ENCODE measurements around the gene CSF1.

GRCh38 chr1:109912214-109912861 lies 1.7 kb downstream of the CSF1 start:
- no peak for TF ChIP-seq CTCF (IDR thresholded peaks at IDR 0.05)
- no peak for TF ChIP-seq POLR2AphosphoS5 (IDR thresholded peaks at IDR 0.05)

All from breast epithelium (tissue), 3 donors.